ENCODE results near the gene PLPP7.

DNA sequence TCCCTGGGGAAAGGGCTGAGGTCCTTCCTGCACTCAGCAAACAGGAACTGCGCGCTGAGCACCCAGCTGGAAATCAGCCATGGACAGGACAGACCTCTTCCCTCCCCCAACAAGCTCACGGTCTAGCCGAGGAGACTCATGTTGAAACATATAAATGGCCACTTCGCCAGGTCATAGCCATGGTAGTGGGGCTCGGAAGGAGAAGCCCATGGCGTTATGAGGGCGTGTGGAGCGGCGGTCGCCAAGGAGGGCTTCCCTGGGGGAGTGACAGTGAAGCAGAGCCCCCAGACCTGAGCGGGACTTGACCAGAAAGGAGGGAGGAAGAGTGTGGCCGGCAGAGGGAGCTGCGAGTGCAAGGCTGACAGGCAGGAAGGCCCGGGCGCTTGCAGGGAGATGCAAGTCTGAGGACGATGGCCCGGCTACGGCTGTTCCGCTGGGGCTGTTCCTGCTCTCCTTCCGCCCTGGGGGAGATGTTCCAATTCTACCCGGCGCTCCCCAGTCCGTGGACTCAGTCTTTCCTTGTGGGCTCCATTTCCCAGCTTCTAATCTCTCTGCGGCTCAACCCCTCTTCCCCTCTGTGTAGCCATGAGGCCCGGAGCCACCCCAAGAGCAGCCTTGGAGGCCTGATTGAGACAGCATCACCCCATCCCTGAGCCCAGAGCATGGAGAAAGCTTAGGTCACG lies 60.5 kb downstream of the PLPP7 start:
- TF ChIP-seq, protein P1, sequence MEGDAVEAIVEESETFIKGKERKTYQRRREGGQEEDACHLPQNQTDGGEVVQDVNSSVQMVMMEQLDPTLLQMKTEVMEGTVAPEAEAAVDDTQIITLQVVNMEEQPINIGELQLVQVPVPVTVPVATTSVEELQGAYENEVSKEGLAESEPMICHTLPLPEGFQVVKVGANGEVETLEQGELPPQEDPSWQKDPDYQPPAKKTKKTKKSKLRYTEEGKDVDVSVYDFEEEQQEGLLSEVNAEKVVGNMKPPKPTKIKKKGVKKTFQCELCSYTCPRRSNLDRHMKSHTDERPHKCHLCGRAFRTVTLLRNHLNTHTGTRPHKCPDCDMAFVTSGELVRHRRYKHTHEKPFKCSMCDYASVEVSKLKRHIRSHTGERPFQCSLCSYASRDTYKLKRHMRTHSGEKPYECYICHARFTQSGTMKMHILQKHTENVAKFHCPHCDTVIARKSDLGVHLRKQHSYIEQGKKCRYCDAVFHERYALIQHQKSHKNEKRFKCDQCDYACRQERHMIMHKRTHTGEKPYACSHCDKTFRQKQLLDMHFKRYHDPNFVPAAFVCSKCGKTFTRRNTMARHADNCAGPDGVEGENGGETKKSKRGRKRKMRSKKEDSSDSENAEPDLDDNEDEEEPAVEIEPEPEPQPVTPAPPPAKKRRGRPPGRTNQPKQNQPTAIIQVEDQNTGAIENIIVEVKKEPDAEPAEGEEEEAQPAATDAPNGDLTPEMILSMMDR (IDR thresholded peaks at IDR 0.05): peak; percentile 70 to 94 (median 86)
- TF ChIP-seq POLR2A (IDR thresholded peaks at IDR 0.05): no peak
